K562 (cell line): Measurements from ENCODE around the gene MAN1A1. TPM values are rescaled to one million over a fixed set of nuclear protein-coding genes. Genes with fewer than 3 reads are reported as not detected.

Source experiments
- ATAC-seq: fragments of 200-7000 bp; cut with Tn5 transposase; 3 replicates; pipeline ENCODE4 v1.9.1; 2020; ENCODE audit warnings: moderate library complexity
- BruUV-seq: library from RNA; stranded (reverse); fragments of 400-500 nt; replicated peaks from 2 replicates; lab custom pipeline; 2021; lab: Mats Ljungman, UMichigan
- CTCF ChIA-PET: fragments of 300-600 bp; formaldehyde crosslinking; extraction: SDS; loops from one replicate; lab custom pipeline; 2021; ENCODE audit warnings: low intra/inter-chr PET ratio; lab: Yijun Ruan, JAX
- POLR2A ChIA-PET: fragments of 300-600, 350-650 bp; sonication (Branson Sonifier 250); formaldehyde crosslinking; extraction: SDS; loops from one replicate; lab custom pipeline; 2021; ENCODE audit warnings: antibody characterized with exemption, inconsistent platforms; lab: Yijun Ruan, JAX
- DNase-seq, 4 experiments: peaks; one replicate each; pipeline versions ENCODE4 v3.0.0 to v3.0.0-alpha.2; 2011 to 2018; ENCODE audit warnings: low spot score in 3 of 4, mixed read lengths in 3 of 4; ENCODE audit errors: extremely low read depth in 1 of 4
- FAIRE-seq: peaks from 2 replicates; lab custom pipeline; 2011; peaks lifted over from hg19 to GRCh38; lab: Jason Lieb, UNC
- H2AFZ ChIP-seq: 2 replicates; pipeline ENCODE4 v1.6.0; 2011; ENCODE audit warnings: low read depth, low read length, control low read depth, inconsistent platforms
- H3K27ac ChIP-seq: fragments of 200-600 bp; 3 replicates; pipeline ENCODE4 v1.8.0; 2011; ENCODE audit warnings: low read depth, mild to moderate bottlenecking, control low read depth, inconsistent platforms, low read length, moderate library complexity, mixed read lengths; ENCODE audit errors: extremely low read depth
- H3K27me3 ChIP-seq, 2 experiments: fragments of 300-600 bp in 1 of 2; 2 replicates in 1 of 2; 3 replicates in 1 of 2; pipeline versions ENCODE4 v1.6.0 to v1.8.0; 2011; ENCODE audit warnings: inconsistent platforms in 2 of 2, low read length in 2 of 2, mild to moderate bottlenecking in 1 of 2, mixed read lengths in 1 of 2, moderate library complexity in 1 of 2; ENCODE audit not compliant: control insufficient read depth in 2 of 2, insufficient read depth in 2 of 2
- H3K36me3 ChIP-seq: fragments of 300-600 bp; 3 replicates; pipeline ENCODE4 v1.8.0; 2011; ENCODE audit warnings: mild to moderate bottlenecking, low read length, inconsistent platforms; ENCODE audit not compliant: control insufficient read depth, insufficient read depth
- H3K4me1 ChIP-seq, 2 experiments: fragments of 200-600 bp in 1 of 2; replicated peaks in 1 of 2; 2 replicates in 1 of 2; 3 replicates in 1 of 2; pipeline versions ENCODE4 v1.5.1 to v1.8.0; 2011; ENCODE audit warnings: inconsistent platforms in 2 of 2, low read length in 2 of 2, mild to moderate bottlenecking in 1 of 2, mixed read lengths in 1 of 2, moderate library complexity in 1 of 2; ENCODE audit not compliant: control insufficient read depth in 2 of 2, insufficient read depth in 2 of 2
- H3K4me2 ChIP-seq: 2 replicates; pipeline ENCODE4 v1.6.1; 2011; ENCODE audit warnings: low read length, control low read depth, inconsistent platforms, mixed read lengths; ENCODE audit not compliant: insufficient read depth
- H3K4me3 ChIP-seq: fragments of 200-600 bp; sonication (generic), shearing (Covaris generic); 2 replicates; pipeline ENCODE4 v1.5.1; 2016; ENCODE audit warnings: control low read depth, inconsistent platforms
- H3K79me2 ChIP-seq: fragments of 200-600 bp; 3 replicates; pipeline ENCODE4 v1.8.0; 2011; ENCODE audit warnings: low read length, inconsistent platforms; ENCODE audit not compliant: control insufficient read depth, insufficient read depth
- H3K9ac ChIP-seq, 2 experiments: 2 replicates each; pipeline versions ENCODE4 v1.6.0 to v1.6.1; 2011; ENCODE audit warnings: low read depth in 2 of 2, low read length in 2 of 2, control low read depth in 1 of 2, inconsistent platforms in 1 of 2, mild to moderate bottlenecking in 1 of 2, mixed read lengths in 1 of 2; ENCODE audit not compliant: insufficient read depth in 1 of 2
- H3K9me1 ChIP-seq: one replicate; pipeline ENCODE4 v1.6.0; 2011; ENCODE audit warnings: inconsistent platforms, mild to moderate bottlenecking, low read length, moderate library complexity; ENCODE audit not compliant: control insufficient read depth, insufficient read depth
- H3K9me3 ChIP-seq: replicated peaks from 2 replicates; pipeline ENCODE4 v1.5.1; 2011; ENCODE audit warnings: low read depth, low read length, inconsistent platforms; ENCODE audit not compliant: control insufficient read depth, insufficient read depth
- H4K20me1 ChIP-seq: replicated peaks from 2 replicates; pipeline ENCODE4 v1.6.1; 2011; ENCODE audit warnings: low read length, inconsistent platforms, mixed read lengths; ENCODE audit not compliant: control insufficient read depth, insufficient read depth
- BACH1 ChIP-seq: fragments of 200-800 bp; sonication (Bioruptor generic); IDR thresholded peaks from 2 replicates; pipeline ENCODE4 v1.6.1; 2016; ENCODE audit warnings: missing genetic modification characterization, missing compliant biosample characterization
- CBX8 ChIP-seq: fragments of 200-600 bp; sonication (generic); IDR thresholded peaks from 2 replicates; pipeline ENCODE4 v1.6.1; 2012; ENCODE audit warnings: borderline replicate concordance, mixed run types, low read depth, mild to moderate bottlenecking, moderate library complexity, mixed read lengths, low read length, control low read depth, inconsistent platforms; ENCODE audit not compliant: poor library complexity, severe bottlenecking; ENCODE audit errors: extremely low read depth
- FOXM1 ChIP-seq, 2 experiments: fragments of 450-650 bp in 1 of 2; sonication (generic) in 1 of 2; formaldehyde crosslinking in 1 of 2; IDR thresholded peaks; 2 replicates each; pipeline versions ENCODE4 v1.6.1 to v1.9.0; 2017 to 2022; ENCODE audit warnings: low read depth in 2 of 2, mild to moderate bottlenecking in 2 of 2, missing genetic modification reagents in 1 of 2, moderate library complexity in 1 of 2
- HMGXB4 ChIP-seq: sonication (generic); formaldehyde crosslinking; IDR thresholded peaks from 2 replicates; pipeline ENCODE4 v1.8.1; 2023; ENCODE audit warnings: mild to moderate bottlenecking, missing genetic modification reagents
- HNRNPL ChIP-seq: fragments of 200-400 bp; formaldehyde crosslinking; IDR thresholded peaks from 2 replicates; pipeline ENCODE4 v1.6.1; 2017; ENCODE audit warnings: low read depth, mild to moderate bottlenecking, low read length
- JUN ChIP-seq, 2 experiments: sonication (generic) in 1 of 2; formaldehyde crosslinking in 1 of 2; IDR thresholded peaks; 2 replicates each; pipeline versions ENCODE4 v1.6.1 to v1.8.0; 2012 to 2022; ENCODE audit warnings: borderline replicate concordance in 2 of 2, mild to moderate bottlenecking in 2 of 2, improper control_type of control experiment in 1 of 2, low read depth in 1 of 2, low read length in 1 of 2, missing genetic modification reagents in 1 of 2
- KLF10 ChIP-seq: fragments of 250-450 bp; sonication (Bioruptor Pico); IDR thresholded peaks from 2 replicates; pipeline ENCODE4 v1.6.1; 2021; ENCODE audit warnings: matching md5 sums
- MAFG ChIP-seq: fragments of 450-650 bp; conservative IDR thresholded peaks from 2 replicates; pipeline ENCODE4 v1.6.1; 2016; ENCODE audit warnings: missing genetic modification characterization, missing compliant biosample characterization
- MAX ChIP-seq: sonication (generic); formaldehyde crosslinking; IDR thresholded peaks from 2 replicates; pipeline ENCODE4 v1.9.0; 2022; ENCODE audit warnings: mild to moderate bottlenecking, missing genetic modification reagents
- RUNX1 ChIP-seq: sonication (generic); IDR thresholded peaks from 2 replicates; pipeline ENCODE4 v1.6.1; 2016; ENCODE audit warnings: antibody characterized with exemption, low read depth
- TBL1XR1 ChIP-seq, 2 experiments: IDR thresholded peaks; 2 replicates each; pipeline ENCODE4 v1.6.1; 2012; ENCODE audit warnings: improper control_type of control experiment in 2 of 2, low read length in 2 of 2, mild to moderate bottlenecking in 1 of 2
- TEAD1 ChIP-seq, 2 experiments: fragments of 450-650 bp in 1 of 2; sonication (generic) in 1 of 2; formaldehyde crosslinking; IDR thresholded peaks; 2 replicates each; pipeline versions ENCODE4 v1.4.0 to v1.8.0; 2020 to 2022; ENCODE audit warnings: mild to moderate bottlenecking in 2 of 2, missing genetic modification reagents in 1 of 2
- WGBS: fragments of 100-300 bp; shearing (Covaris generic); methylation state at CpG from one replicate; pipeline ENCODE4 v1.1.6; 2016; ENCODE audit warnings: low coverage, mixed read lengths; ENCODE audit not compliant: insufficient coverage; ENCODE audit errors: missing lambda C conversion rate; 5-methylcytosine and 5-hydroxymethylcytosine counted together
- in situ Hi-C: fragments of 300-500 bp; cut with MboI; formaldehyde crosslinking; loops from 4 replicates; pipeline ENCODE4 v1.15.0; 2018; ENCODE audit warnings: inconsistent platforms, mixed read lengths
- intact Hi-C: fragments of 100-400 bp; cut with micrococcal nuclease; formaldehyde crosslinking; loops from 2 replicates; pipeline ENCODE4 v1.14.2; 2022
- polyA plus RNA-seq, 8 experiments: library from polyadenylated mRNA; depleted of rRNA in 4 of 8; stranded (reverse) in 5 of 8; unstranded in 3 of 8; fragments of >200 nt; fragmentation: Nextera tagmentation in 2 of 8; fragmentation: Illumina TruSeq in 1 of 8; extraction: Ambion mirVana in 2 of 8; extraction: Trizol in 1 of 8; gene quantifications; 2 replicates each; pipeline versions ENCODE4 v1.2.1 to v1.2.3, GENCODE V29; 2011 to 2014; ENCODE audit warnings: inconsistent platforms in 1 of 8, missing spikeins in 1 of 8
- total RNA-seq, 7 experiments: library from RNA; depleted of rRNA in 6 of 7; stranded (reverse); fragments of >200 nt in 6 of 7; fragmentation: Illumina TruSeq in 2 of 7; extraction: Trizol in 2 of 7; gene quantifications; 2 replicates each; pipeline versions ENCODE4 v1.2.1 to v1.2.3, GENCODE V29; 2011 to 2021; ENCODE audit warnings: low replicate concordance in 1 of 7

MAN1A1 gene
- total and polyA plus RNA-seq, 9 of the 15 experiments (the other 6 are each of a cell fraction or from before 2014, with no cell fraction given) = 24.5 to 78.4 (median 59.7) TPM

GRCh38 chr6:119193707-119194106, 155.9 kb downstream of the MAN1A1 start:
- CTCF ChIA-PET = no interaction called here
- no peak for FAIRE-seq
- peaks cover 91% of the 10 kb centered on the region for H3K36me3 ChIP-seq

GRCh38 chr6:119192200-119192599, 157.4 kb downstream of the MAN1A1 start:
- Histone ChIP-seq H3K4me2 (no peak overlapping the region), H2AFZ (no peak overlapping the region), H4K20me1 (no peaks in the 10 kb centered on the region), H3K79me2 (0 out of 3 replicates have a peak, but pooled peaks cover 2% of the 10 kb centered on the region), H3K27me3 (no peaks in the 10 kb centered on the region), H3K4me3 (no peak overlapping the region), H3K36me3 (peaks cover 93% of the 10 kb centered on the region), H3K4me1 (no peaks in the 10 kb centered on the region), H3K9me1 (no peaks in the 10 kb centered on the region), H3K9me3 (no peaks in the 10 kb centered on the region), H3K27ac (no peak overlapping the region), H3K9ac (no peak overlapping the region)
- in situ Hi-C loops (no loop called here), intact Hi-C loops (no loop called here)
- no peak for ATAC-seq
- ChIA-PET POLR2A (interaction anchor here (0.7 to 1.9 kb wide), 2 partner anchors 8 to 22 kb away, joined by 3 to 6 read pairs; no protein-coding TSS in a partner anchor), CTCF (no interaction called here)
- no TSS peak for BruUV-seq
- DNase-seq = no peak
- WGBS = 95% methylated on average over 3 of the region's 3 CpGs
- FAIRE-seq = no peak
- no peak for TF ChIP-seq MAFG (tag)
- TF ChIP-seq KLF10 (CRISPR knock-in tag) = no peak
- no peak for TF ChIP-seq FOXM1 (IDR thresholded peaks at IDR 0.05; ENCODE audit: low read depth)
- TF ChIP-seq FOXM1 (CRISPR knock-in tag; IDR thresholded peaks at IDR 0.05; ENCODE audit: low read depth) = no peak
- no peak for TF ChIP-seq JUN (IDR thresholded peaks at IDR 0.05; ENCODE audit: borderline replicate concordance, low read depth, low read length)
- no peak for TF ChIP-seq JUN (CRISPR knock-in tag; IDR thresholded peaks at IDR 0.05; ENCODE audit: borderline replicate concordance)
- TF ChIP-seq TEAD1 (CRISPR knock-in tag; IDR thresholded peaks at IDR 0.05) = no peak
- no peak for TF ChIP-seq HMGXB4 (CRISPR knock-in tag)
- no peak for TF ChIP-seq BACH1 (tag)
- TF ChIP-seq TBL1XR1 (IDR thresholded peaks at IDR 0.05; ENCODE audit: low read length in 2 of 2) = no peak
- TF ChIP-seq HNRNPL = no peak
- no peak for TF ChIP-seq CBX8

More at GRCh38 chr6:119193707-119194106, 155.9 kb downstream of the MAN1A1 start:
- intact Hi-C loops = no loop called here
- Histone ChIP-seq H3K27ac (no peak overlapping the region), H3K9ac (no peak overlapping the region), H3K4me1 (no peaks in the 10 kb centered on the region)
- POLR2A ChIA-PET = interaction anchor here (0.8 to 1.8 kb wide), 2 partner anchors 9 to 21 kb away, joined by 3 to 6 read pairs; no protein-coding TSS in a partner anchor
- TF ChIP-seq MAX (no peak), RUNX1 (no peak)
- TF ChIP-seq, all 486 proteins: peak for 0
- no peaks in the 10 kb centered on the region for H3K27me3 ChIP-seq
- H2AFZ ChIP-seq = no peak overlapping the region
- 0 out of 3 replicates have a peak, but pooled peaks cover 2% of the 10 kb centered on the region for H3K79me2 ChIP-seq
- in situ Hi-C loops = no loop called here
- no peak overlapping the region for H3K4me3 ChIP-seq
- no peaks in the 10 kb centered on the region for H3K9me3 ChIP-seq
- DNase-seq (no peak), ATAC-seq (no peak)
- no TSS peak for BruUV-seq
- H3K4me2 ChIP-seq = no peak overlapping the region
- H4K20me1 ChIP-seq = no peaks in the 10 kb centered on the region
- H3K9me1 ChIP-seq = no peaks in the 10 kb centered on the region
